ENCODE measurements around the gene CST7.

DNA sequence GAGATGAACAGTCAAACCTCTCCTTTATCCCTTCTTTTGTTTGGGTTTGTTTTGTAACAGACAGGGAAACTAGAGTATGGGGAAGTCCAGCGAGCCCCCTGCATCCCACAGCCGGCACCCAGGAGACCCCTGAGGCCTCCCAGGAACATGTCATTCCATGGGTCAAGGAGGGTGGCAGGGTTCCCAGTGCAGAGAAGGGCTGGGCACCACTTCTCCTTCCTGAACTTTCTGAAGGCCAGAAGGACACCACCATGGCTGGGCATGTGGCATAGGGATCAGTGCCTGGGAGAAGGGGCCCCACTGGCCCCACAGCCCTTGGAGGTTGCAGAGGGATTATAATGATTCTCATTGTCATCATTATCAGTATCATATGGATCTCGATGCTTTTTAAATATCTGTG lies 13.9 kb upstream of the CST7 start:
- TF ChIP-seq, protein P1, sequence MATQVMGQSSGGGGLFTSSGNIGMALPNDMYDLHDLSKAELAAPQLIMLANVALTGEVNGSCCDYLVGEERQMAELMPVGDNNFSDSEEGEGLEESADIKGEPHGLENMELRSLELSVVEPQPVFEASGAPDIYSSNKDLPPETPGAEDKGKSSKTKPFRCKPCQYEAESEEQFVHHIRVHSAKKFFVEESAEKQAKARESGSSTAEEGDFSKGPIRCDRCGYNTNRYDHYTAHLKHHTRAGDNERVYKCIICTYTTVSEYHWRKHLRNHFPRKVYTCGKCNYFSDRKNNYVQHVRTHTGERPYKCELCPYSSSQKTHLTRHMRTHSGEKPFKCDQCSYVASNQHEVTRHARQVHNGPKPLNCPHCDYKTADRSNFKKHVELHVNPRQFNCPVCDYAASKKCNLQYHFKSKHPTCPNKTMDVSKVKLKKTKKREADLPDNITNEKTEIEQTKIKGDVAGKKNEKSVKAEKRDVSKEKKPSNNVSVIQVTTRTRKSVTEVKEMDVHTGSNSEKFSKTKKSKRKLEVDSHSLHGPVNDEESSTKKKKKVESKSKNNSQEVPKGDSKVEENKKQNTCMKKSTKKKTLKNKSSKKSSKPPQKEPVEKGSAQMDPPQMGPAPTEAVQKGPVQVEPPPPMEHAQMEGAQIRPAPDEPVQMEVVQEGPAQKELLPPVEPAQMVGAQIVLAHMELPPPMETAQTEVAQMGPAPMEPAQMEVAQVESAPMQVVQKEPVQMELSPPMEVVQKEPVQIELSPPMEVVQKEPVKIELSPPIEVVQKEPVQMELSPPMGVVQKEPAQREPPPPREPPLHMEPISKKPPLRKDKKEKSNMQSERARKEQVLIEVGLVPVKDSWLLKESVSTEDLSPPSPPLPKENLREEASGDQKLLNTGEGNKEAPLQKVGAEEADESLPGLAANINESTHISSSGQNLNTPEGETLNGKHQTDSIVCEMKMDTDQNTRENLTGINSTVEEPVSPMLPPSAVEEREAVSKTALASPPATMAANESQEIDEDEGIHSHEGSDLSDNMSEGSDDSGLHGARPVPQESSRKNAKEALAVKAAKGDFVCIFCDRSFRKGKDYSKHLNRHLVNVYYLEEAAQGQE (IDR thresholded peaks at IDR 0.05; ENCODE audit: unreplicated experiment) = no peak
- TF ChIP-seq POLR2AphosphoS5 (IDR thresholded peaks at IDR 0.05; ENCODE audit: low read depth) = no peak
- TF ChIP-seq, protein P2, sequence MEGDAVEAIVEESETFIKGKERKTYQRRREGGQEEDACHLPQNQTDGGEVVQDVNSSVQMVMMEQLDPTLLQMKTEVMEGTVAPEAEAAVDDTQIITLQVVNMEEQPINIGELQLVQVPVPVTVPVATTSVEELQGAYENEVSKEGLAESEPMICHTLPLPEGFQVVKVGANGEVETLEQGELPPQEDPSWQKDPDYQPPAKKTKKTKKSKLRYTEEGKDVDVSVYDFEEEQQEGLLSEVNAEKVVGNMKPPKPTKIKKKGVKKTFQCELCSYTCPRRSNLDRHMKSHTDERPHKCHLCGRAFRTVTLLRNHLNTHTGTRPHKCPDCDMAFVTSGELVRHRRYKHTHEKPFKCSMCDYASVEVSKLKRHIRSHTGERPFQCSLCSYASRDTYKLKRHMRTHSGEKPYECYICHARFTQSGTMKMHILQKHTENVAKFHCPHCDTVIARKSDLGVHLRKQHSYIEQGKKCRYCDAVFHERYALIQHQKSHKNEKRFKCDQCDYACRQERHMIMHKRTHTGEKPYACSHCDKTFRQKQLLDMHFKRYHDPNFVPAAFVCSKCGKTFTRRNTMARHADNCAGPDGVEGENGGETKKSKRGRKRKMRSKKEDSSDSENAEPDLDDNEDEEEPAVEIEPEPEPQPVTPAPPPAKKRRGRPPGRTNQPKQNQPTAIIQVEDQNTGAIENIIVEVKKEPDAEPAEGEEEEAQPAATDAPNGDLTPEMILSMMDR (conservative IDR thresholded peaks at IDR 0.05; ENCODE audit: low read depth in 2 of 2) = no peak
- TF ChIP-seq EZH2 (IDR thresholded peaks at IDR 0.05; ENCODE audit: low read depth, unreplicated experiment) = no peak
- TF ChIP-seq EZH2phosphoT487 (IDR thresholded peaks at IDR 0.05; ENCODE audit: unreplicated experiment) = no peak
- TF ChIP-seq ZNF114 (CRISPR knock-in tag; IDR thresholded peaks at IDR 0.05) = no peak
- TF ChIP-seq CREB1 (CRISPR knock-in tag; IDR thresholded peaks at IDR 0.05; ENCODE audit: low read depth) = no peak
- no peak for TF ChIP-seq JUNB (IDR thresholded peaks at IDR 0.05; ENCODE audit: unreplicated experiment)
- TF ChIP-seq, protein P3, sequence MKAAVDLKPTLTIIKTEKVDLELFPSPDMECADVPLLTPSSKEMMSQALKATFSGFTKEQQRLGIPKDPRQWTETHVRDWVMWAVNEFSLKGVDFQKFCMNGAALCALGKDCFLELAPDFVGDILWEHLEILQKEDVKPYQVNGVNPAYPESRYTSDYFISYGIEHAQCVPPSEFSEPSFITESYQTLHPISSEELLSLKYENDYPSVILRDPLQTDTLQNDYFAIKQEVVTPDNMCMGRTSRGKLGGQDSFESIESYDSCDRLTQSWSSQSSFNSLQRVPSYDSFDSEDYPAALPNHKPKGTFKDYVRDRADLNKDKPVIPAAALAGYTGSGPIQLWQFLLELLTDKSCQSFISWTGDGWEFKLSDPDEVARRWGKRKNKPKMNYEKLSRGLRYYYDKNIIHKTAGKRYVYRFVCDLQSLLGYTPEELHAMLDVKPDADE (IDR thresholded peaks at IDR 0.05) = no peak
